ENCODE results near the gene PARP6.

GRCh38 chr15:72237853-72238224 lies 34.5 kb downstream of the PARP6 start:
- TF ChIP-seq CTCF (IDR thresholded peaks at IDR 0.05; ENCODE audit: low read length) (no peak), EZH2 (IDR thresholded peaks at IDR 0.05; ENCODE audit: borderline replicate concordance, low read length) (no peak)

Data from OCI-LY1 (cell line).